HG02571 (cell line): ENCODE measurements around the gene XIST.
"Not testable (repeated sequence)": the region's sequence is repeated elsewhere in the genome, so short reads cannot be mapped to it uniquely, and the experiment has no call there.

Experiments
- ATAC-seq: cut with Tn5 transposase; IDR thresholded peaks from one replicate; pipeline ENCODE4 v1.9.1; 2021; ENCODE audit warnings: mild to moderate bottlenecking, moderate library complexity; ENCODE audit not compliant: unreplicated experiment

The XIST gene

GRCh38 chrX:73852467-73852866 is at the start of gene XIST:
Gene XIST, minus strand, starts transcription at chrX:73852714.
- ATAC-seq = no peak

GRCh38 chrX:73898315-73898714 is 45.8 kb upstream of the XIST start:
- not testable (repeated sequence) for ATAC-seq

DNA sequence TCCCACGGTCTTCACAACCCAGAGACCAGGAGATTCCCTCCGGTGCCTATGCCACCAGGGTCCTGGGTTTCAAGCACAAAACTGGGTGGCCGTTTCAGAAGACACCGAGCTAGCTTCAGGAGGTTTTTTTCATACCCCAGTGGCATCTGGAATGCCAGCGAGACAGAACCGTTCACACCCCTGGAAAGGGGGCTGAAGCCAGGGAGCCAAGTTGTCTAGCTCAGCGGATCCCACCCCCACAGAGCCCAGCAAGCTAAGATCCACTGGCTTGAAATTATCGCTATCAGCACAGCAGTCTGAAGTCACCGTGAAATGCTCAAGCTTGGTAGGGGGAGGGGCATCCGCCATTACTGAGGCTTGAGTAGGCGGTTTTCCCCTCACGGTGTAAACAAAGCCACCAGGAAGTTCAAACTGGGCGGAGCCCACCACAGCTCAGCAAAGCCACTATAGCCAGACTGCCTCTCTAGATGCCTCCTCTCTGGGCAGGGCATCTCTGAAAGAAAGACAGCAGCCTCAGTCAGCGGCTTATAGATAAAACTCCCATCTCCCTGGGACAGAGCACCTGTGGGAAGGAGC is 40.1 kb upstream of the XIST start:
- not testable (repeated sequence) for ATAC-seq

GRCh38 chrX:73882260-73882659 is 29.7 kb upstream of the XIST start:
- ATAC-seq = not testable (repeated sequence)

DNA sequence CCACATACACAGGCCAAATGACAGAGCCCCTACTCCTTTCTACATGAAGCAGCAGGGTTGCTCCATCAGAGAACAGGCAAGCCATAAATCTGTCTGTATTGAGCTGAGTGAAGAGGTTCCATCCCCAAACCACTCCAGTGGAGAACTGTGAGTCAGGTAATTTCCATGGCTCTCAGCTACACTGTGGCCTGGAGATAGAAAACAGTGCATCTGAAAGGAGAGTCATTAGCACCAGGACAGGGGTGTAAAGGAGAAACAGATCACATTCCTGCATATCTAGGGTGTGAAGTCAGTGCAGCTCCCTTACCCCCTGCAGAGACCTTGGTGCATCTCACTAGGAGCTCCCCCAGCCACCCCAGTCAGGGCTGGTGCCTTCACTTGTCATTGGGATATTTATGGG is 25.2 kb upstream of the XIST start:
- no peak for ATAC-seq

- no peak for ATAC-seq
These were observed 24.4 kb upstream of the XIST start for GRCh38 chrX:73876911-73877310.

- ATAC-seq = no peak
These were observed 16.4 kb upstream of the XIST start for GRCh38 chrX:73868916-73869315.

GRCh38 chrX:73867144-73867543 is 14.6 kb upstream of the XIST start:
- no peak for ATAC-seq

- ATAC-seq = no peak
These were observed 11.3 kb upstream of the XIST start for GRCh38 chrX:73863852-73864251.

GRCh38 chrX:73863268-73863667 is 10.8 kb upstream of the XIST start:
- ATAC-seq = no peak

- ATAC-seq = no peak
These were observed 7.1 kb upstream of the XIST start for GRCh38 chrX:73859622-73860021.

- ATAC-seq = no peak
These were observed 3.0 kb upstream of the XIST start for GRCh38 chrX:73855546-73855945.

- no peak for ATAC-seq
These were observed 492 bp downstream of the XIST start for GRCh38 chrX:73852022-73852421.

DNA sequence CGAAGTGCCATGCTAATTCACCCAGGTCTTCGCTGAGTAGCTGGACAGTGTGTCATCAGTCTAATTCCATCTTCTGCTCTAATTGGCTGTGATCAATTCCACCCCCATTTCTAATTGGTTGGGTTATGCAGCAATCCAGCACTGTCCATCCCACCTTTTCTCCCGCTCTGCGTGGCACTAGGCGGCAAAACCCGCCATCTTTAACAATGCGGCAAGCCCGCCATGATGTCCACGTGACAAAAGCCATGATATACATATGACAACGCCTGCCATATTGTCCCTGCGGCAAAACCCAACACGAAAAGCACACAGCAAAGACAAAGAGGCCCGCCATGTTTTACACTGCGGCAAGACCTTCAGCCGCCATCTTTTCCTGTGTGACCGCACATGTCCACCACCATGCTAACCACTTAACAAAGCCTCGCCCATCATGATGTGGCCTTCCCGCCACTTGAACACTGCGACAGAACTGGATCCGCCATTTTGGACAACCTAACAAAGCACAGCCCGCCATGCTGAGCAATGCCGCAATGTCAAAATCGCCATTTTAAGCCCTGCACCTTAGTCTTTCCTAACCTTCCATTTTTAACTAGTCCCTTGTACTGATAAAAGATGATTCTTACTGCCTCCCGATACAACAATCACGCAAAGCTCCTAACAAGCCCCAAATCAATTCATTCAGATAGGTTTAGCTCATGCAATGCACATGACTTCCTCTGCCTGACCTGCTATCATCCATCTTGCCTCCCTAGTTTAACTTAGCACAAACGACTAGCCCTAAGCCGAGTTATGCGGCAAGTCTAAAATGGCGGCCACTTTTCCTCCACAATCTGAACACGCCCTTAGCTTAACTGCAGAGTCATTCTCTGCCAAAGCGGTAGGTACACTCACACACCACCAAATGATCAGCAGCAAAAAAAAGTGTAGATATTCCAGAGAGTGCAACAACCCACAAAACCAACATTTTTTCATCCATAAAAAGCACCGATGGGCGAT is 1.2 kb downstream of the XIST start:
- peak; percentile 73 for ATAC-seq

- no peak for ATAC-seq
These were observed 2.1 kb downstream of the XIST start for GRCh38 chrX:73850124-73851013.

DNA sequence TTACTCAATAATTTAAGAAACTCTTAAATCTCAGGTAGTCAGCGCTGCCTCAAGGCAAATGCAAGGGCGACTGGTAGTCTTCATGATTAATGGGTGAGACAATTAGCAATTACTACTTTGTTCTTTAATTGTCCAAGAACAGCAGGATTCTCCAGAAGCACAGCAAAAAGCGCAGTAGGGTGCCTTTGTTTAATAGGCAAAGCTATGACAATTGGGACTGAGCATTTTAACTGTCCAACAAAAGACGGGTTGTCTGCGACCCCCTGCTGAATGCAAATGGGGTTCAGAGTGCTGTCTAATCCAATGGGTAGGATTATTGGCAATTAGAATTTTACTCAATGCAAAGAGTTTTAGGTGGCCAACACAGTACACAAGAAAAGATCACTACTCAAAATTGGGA is 3.4 kb downstream of the XIST start:
- no peak for ATAC-seq

GRCh38 chrX:73847991-73848390 is 4.5 kb downstream of the XIST start:
- no peak for ATAC-seq

DNA sequence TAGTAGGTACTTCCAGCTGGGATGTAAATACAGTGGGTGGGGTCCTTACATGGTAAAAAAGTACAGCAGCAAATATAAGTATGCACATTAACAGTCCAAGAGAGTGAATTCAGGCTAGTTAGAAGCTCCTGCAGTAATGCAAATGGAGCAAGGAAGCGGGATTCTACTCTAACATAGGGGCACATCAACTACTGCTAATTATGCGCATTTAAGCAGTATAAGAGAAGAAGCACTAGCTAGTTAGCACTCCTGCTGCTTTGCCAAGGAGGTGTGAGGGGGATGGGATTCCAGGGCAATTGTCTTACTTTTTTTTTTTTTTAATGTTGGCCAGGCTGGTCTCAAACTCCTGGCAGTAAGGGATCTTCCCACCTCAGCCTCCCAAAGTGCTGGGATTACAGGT is 5.4 kb downstream of the XIST start:
- ATAC-seq = no peak

GRCh38 chrX:73842541-73843234 is 9.8 kb downstream of the XIST start:
- ATAC-seq = no peak

- no peak for ATAC-seq
These were observed 11.2 kb downstream of the XIST start for GRCh38 chrX:73841337-73841736.
